IMR-90 (cell line): ENCODE data around the gene PKNOX1. TPM values are rescaled to one million over a fixed set of nuclear protein-coding genes. Genes with fewer than 3 reads are reported as not detected.
"Not testable (repeated sequence)": the region's sequence is repeated elsewhere in the genome, so short reads cannot be mapped to it uniquely, and the experiment has no call there.

Experiments
- ATAC-seq: fragments of 200-7000 bp; cut with Tn5 transposase; 2 replicates; pipeline ENCODE4 v1.9.1; 2020; ENCODE audit warnings: low read depth, mild to moderate bottlenecking, moderate library complexity
- BruUV-seq: library from RNA; stranded (reverse); fragments of 400-500 nt; replicated peaks from 2 replicates; lab custom pipeline; 2021; lab: Mats Ljungman, UMichigan
- CTCF ChIA-PET: fragments of 300-600 bp; formaldehyde crosslinking; extraction: SDS; loops from one replicate; lab custom pipeline; 2021; ENCODE audit warnings: antibody characterized with exemption; lab: Yijun Ruan, JAX
- POLR2A ChIA-PET: fragments of 300-600 bp; sonication (Branson Sonifier 250); formaldehyde crosslinking; loops from one replicate; lab custom pipeline; 2022; ENCODE audit warnings: antibody characterized with exemption; ENCODE audit not compliant: unreplicated experiment; lab: Charles Lee
- DNase-seq: peaks from one replicate; pipeline ENCODE4 v3.0.0; 2013
- H2AFZ ChIP-seq: replicated peaks from 2 replicates; pipeline ENCODE3; 2013; ENCODE audit warnings: low read length, mild to moderate bottlenecking; ENCODE audit not compliant: poor library complexity
- H2AK5ac ChIP-seq: 2 replicates; pipeline ENCODE4 v1.6.1; 2013; ENCODE audit warnings: low read depth, low read length, inconsistent platforms
- H2AK9ac ChIP-seq: replicated peaks from 2 replicates; pipeline ENCODE3; 2013; ENCODE audit warnings: mild to moderate bottlenecking, low read depth, low read length, moderate library complexity; ENCODE audit not compliant: poor library complexity
- H2BK120ac ChIP-seq: 2 replicates; pipeline ENCODE4 v1.6.1; 2013; ENCODE audit warnings: low read depth, low read length, inconsistent platforms
- H2BK15ac ChIP-seq: 3 replicates; pipeline ENCODE4 v1.6.1; 2013; ENCODE audit warnings: low read depth, low read length, inconsistent platforms
- H2BK20ac ChIP-seq: 2 replicates; pipeline ENCODE4 v1.6.1; 2013; ENCODE audit warnings: low read depth, mild to moderate bottlenecking, inconsistent platforms, low read length, moderate library complexity
- H2BK5ac ChIP-seq: 2 replicates; pipeline ENCODE4 v1.6.1; 2013; ENCODE audit warnings: mild to moderate bottlenecking, low read depth, low read length, inconsistent platforms; ENCODE audit not compliant: poor library complexity, severe bottlenecking
- H3K14ac ChIP-seq: replicated peaks from 2 replicates; pipeline ENCODE4 v1.6.1; 2013; ENCODE audit warnings: low read depth, low read length, inconsistent platforms
- H3K18ac ChIP-seq: 2 replicates; pipeline ENCODE4 v1.6.1; 2013; ENCODE audit warnings: low read depth, low read length, control low read depth
- H3K23ac ChIP-seq: 2 replicates; pipeline ENCODE4 v1.6.1; 2013; ENCODE audit warnings: low read depth, low read length, inconsistent platforms
- H3K27ac ChIP-seq: 2 replicates; pipeline ENCODE4 v1.5.1; 2013; ENCODE audit warnings: mild to moderate bottlenecking, control low read depth, low read length; ENCODE audit not compliant: insufficient read depth
- H3K27me3 ChIP-seq: 2 replicates; pipeline ENCODE4 v1.6.1; 2013; ENCODE audit warnings: low read length; ENCODE audit not compliant: control insufficient read depth, insufficient read depth
- H3K36me3 ChIP-seq: 2 replicates; pipeline ENCODE4 v1.6.1; 2013; ENCODE audit warnings: low read length, mixed read lengths; ENCODE audit not compliant: control insufficient read depth, insufficient read depth
- H3K4ac ChIP-seq: 2 replicates; pipeline ENCODE4 v1.6.1; 2013; ENCODE audit warnings: low read depth, low read length, inconsistent platforms
- H3K4me1 ChIP-seq: 2 replicates; pipeline ENCODE4 v1.6.1; 2013; ENCODE audit warnings: low read length, mixed read lengths; ENCODE audit not compliant: control insufficient read depth, insufficient read depth
- H3K4me2 ChIP-seq: 2 replicates; pipeline ENCODE4 v1.6.1; 2013; ENCODE audit warnings: low read depth, mild to moderate bottlenecking, control low read depth, low read length, moderate library complexity
- H3K4me3 ChIP-seq: 2 replicates; pipeline ENCODE4 v1.5.1; 2013; ENCODE audit warnings: low read depth, mild to moderate bottlenecking, control low read depth, low read length, moderate library complexity; ENCODE audit not compliant: insufficient read depth
- H3K56ac ChIP-seq: 2 replicates; pipeline ENCODE4 v1.6.1; 2013; ENCODE audit warnings: low read length, inconsistent platforms; ENCODE audit not compliant: insufficient read depth; ENCODE audit errors: extremely low read depth
- H3K79me1 ChIP-seq, 2 experiments: 2 replicates each; pipeline ENCODE4 v1.6.1; 2013; ENCODE audit warnings: low read length in 2 of 2, inconsistent platforms in 1 of 2, low read depth in 1 of 2
- H3K9ac ChIP-seq: 2 replicates; pipeline ENCODE4 v1.6.1; 2013; ENCODE audit warnings: low read depth, low read length, control low read depth
- H3K9me1 ChIP-seq: 2 replicates; pipeline ENCODE4 v1.6.1; 2013; ENCODE audit warnings: low read length, inconsistent platforms; ENCODE audit not compliant: insufficient read depth
- H3K9me3 ChIP-seq: 2 replicates; pipeline ENCODE4 v1.6.1; 2013; ENCODE audit warnings: low read length; ENCODE audit not compliant: control insufficient read depth, insufficient read depth
- H4K20me1 ChIP-seq: 2 replicates; pipeline ENCODE4 v1.6.1; 2013; ENCODE audit warnings: low read length, inconsistent platforms; ENCODE audit not compliant: insufficient read depth
- H4K5ac ChIP-seq: 2 replicates; pipeline ENCODE4 v1.6.1; 2013; ENCODE audit warnings: mild to moderate bottlenecking, low read depth, low read length, control low read depth
- H4K8ac ChIP-seq, 2 experiments: 2 replicates each; pipeline ENCODE4 v1.6.1; 2013; ENCODE audit warnings: low read depth in 2 of 2, low read length in 2 of 2, control low read depth in 1 of 2, inconsistent platforms in 1 of 2
- H4K91ac ChIP-seq: 2 replicates; pipeline ENCODE4 v1.6.1; 2013; ENCODE audit warnings: low read depth, low read length, inconsistent platforms; ENCODE audit not compliant: insufficient read depth
- WGBS, 2 experiments: methylation state at CpG; one replicate each; pipeline versions ENCODE4 v1.1.5 to v1.1.7; 2013; ENCODE audit warnings: missing lambda C conversion rate in 2 of 2; ENCODE audit not compliant: insufficient read length in 1 of 2; ENCODE audit errors: extremely low coverage in 2 of 2; 5-methylcytosine and 5-hydroxymethylcytosine counted together
- dilution Hi-C: fragments of 300-500 bp; cut with HindIII; formaldehyde crosslinking; loops from one replicate; pipeline ENCODE4 v1.14.3; 2018; ENCODE audit warnings: low sequenced_read_pairs; ENCODE audit not compliant: unreplicated experiment
- in situ Hi-C: fragments of 300-500 bp; cut with MboI; formaldehyde crosslinking; loops from 3 replicates; pipeline ENCODE4 v1.14.3; 2019; ENCODE audit warnings: low sequenced_read_pairs, inconsistent platforms, mixed read lengths
- intact Hi-C: fragments of 100-400 bp; cut with micrococcal nuclease; formaldehyde crosslinking; loops from 2 replicates; pipeline ENCODE4 v1.10.0; 2022
- microRNA-seq, 2 experiments: library from miRNA; stranded (forward) in 1 of 2; unstranded in 1 of 2; fragments of 10-50 nt in 1 of 2; fragments of <30 nt in 1 of 2; gene quantifications in 1 of 2; microRNA quantifications in 1 of 2; one replicate each; pipeline versions ENCODE3 to v1.1.0; 2013 to 2020; ENCODE audit not compliant: insufficient read depth in 1 of 2, insufficient read length in 1 of 2, unreplicated experiment in 1 of 2
- polyA plus RNA-seq, 3 experiments: library from polyadenylated mRNA; depleted of rRNA; stranded (reverse); fragments of >200 nt; gene quantifications; 2 replicates each; pipeline ENCODE4 v1.2.3, GENCODE V29; 2012; ENCODE audit warnings: low replicate concordance in 1 of 3
- small RNA-seq, 5 experiments: library from RNA; depleted of rRNA; stranded (forward); fragments of <200 nt; gene quantifications; one replicate each; pipeline ENCODE3, GENCODE V24; 2012
- total RNA-seq: library from RNA; depleted of rRNA; stranded (reverse); fragments of >200 nt; gene quantifications from 2 replicates; pipeline ENCODE4 v1.2.3, GENCODE V29; 2012; rRNA removed

Gene PKNOX1
- total and polyA plus RNA-seq, 2 of the 4 experiments (the other 2 are of a cell fraction), result 35.0 to 61.0 TPM

GRCh38 chr21:43082587-43083300, 108.4 kb downstream of the PKNOX1 start:
- ATAC-seq, H4K20me1 ChIP-seq, H3K4me3 ChIP-seq, H3K4me1 ChIP-seq, H3K4me2 ChIP-seq, H3K27me3 ChIP-seq, H2AFZ ChIP-seq, H3K14ac ChIP-seq, H2BK120ac ChIP-seq, in situ Hi-C loops, DNase-seq, POLR2A ChIA-PET, CTCF ChIA-PET, H2BK15ac ChIP-seq, H3K9ac ChIP-seq, H2AK9ac ChIP-seq, H3K23ac ChIP-seq, H4K91ac ChIP-seq, H4K5ac ChIP-seq, BruUV-seq, H3K4ac ChIP-seq, H3K36me3 ChIP-seq, H3K56ac ChIP-seq, H2AK5ac ChIP-seq, dilution Hi-C loops, H3K9me1 ChIP-seq, H3K79me1 ChIP-seq, H3K9me3 ChIP-seq, H2BK5ac ChIP-seq, H4K8ac ChIP-seq, intact Hi-C loops, H2BK20ac ChIP-seq, H3K18ac ChIP-seq, H3K27ac ChIP-seq: not testable (repeated sequence)
- WGBS, 2 experiments, result no CpG with 5 or more reads among the region's 24 CpGs

Small RNA genes within 50 kb of the gene (microRNA-seq; reads per million reads assigned to microRNA genes)
- gene MIR5692B, result 0 reads per million in 2 experiments

Small RNA genes within 50 kb of the gene (small RNA-seq; reads per million reads assigned to genes)
- gene MIR5692B, result 0 reads per million in 5 experiments

Other genes with a start within 250 kb of the PKNOX1 start
- 8.6 and 11.3 TPM in 2 replicates for gene WDR4, start 95.0 kb upstream of the PKNOX1 start, total RNA-seq
- 20.2 and 20.8 TPM in 2 replicates for gene WDR4, start 95.0 kb upstream of the PKNOX1 start, polyA plus RNA-seq (2012; rRNA removed)
- 55.6 and 62.5 TPM in 2 replicates for gene NDUFV3, start 81.3 kb upstream of the PKNOX1 start, total RNA-seq
- gene NDUFV3, start 81.3 kb upstream of the PKNOX1 start, polyA plus RNA-seq (2012; rRNA removed), result 38.5 and 44.1 TPM in 2 replicates
- under 0.01 TPM in 1 of 2 replicates, not detected in the other for gene ERVH48-1, start 48.9 kb upstream of the PKNOX1 start, total RNA-seq
- not detected in 2 replicates for gene ERVH48-1, start 48.9 kb upstream of the PKNOX1 start, polyA plus RNA-seq (2012; rRNA removed)
- gene CBS, start 101.3 kb downstream of the PKNOX1 start, total RNA-seq, result 35.6 and 38.5 TPM in 2 replicates
- 49.6 and 54.3 TPM in 2 replicates for gene CBS, start 101.3 kb downstream of the PKNOX1 start, polyA plus RNA-seq (2012; rRNA removed)
- 6.5 and 16.4 TPM in 2 replicates for gene U2AF1, start 133.0 kb downstream of the PKNOX1 start, total RNA-seq
- gene U2AF1, start 133.0 kb downstream of the PKNOX1 start, polyA plus RNA-seq (2012; rRNA removed), result 8.5 and 10.5 TPM in 2 replicates
- gene CRYAA, start 194.4 kb downstream of the PKNOX1 start, total RNA-seq, result not detected in 2 replicates
- gene CRYAA, start 194.4 kb downstream of the PKNOX1 start, polyA plus RNA-seq (2012; rRNA removed), result not detected in 2 replicates